ENCODE data around the gene PDE4DIP.
"Not testable (repeated sequence)": the region's sequence is repeated elsewhere in the genome, so short reads cannot be mapped to it uniquely, and the experiment has no call there.

GRCh38 chr1:148828531-148828930 is 15.7 kb upstream of the PDE4DIP start:
- not testable (repeated sequence) for TF ChIP-seq CTCF, POLR2A (IDR thresholded peaks at IDR 0.05)
